Measurements from ENCODE around the gene CPO. TPM values are rescaled to one million over a fixed set of nuclear protein-coding genes. Genes with fewer than 3 reads are reported as not detected.

The CPO gene
- total RNA-seq, 1 experiment from 2014 or later = 0.32 TPM

DNA sequence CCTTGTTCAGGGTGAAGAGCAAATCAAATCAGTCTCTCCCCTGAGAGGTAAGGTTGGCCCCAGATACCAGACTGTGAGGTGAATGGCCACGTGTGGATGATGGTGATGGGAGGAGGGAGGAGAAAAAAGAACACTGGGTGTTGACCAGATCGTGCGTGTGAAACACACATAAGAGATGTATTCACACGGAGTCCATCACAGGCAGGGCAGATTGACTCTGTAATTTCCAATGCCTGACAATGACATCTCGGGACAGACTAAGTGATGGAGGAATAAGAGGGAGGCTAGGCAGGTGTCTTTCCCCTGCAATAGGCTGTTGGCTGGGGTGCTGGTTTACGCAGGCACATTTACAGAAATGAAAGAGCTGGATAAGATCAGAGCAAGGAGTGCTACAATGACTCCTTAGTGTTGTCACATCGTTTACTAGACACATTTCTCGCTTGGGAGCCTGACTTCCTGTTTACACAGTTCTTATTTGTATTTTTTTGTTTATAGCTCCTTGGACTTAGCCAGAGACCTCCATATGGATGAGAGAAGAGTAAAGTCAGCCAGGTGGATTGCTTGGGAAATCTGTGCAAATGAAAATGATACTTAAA, 43.1 kb downstream of the CPO start (continued):
- TF ChIP-seq, protein P1, sequence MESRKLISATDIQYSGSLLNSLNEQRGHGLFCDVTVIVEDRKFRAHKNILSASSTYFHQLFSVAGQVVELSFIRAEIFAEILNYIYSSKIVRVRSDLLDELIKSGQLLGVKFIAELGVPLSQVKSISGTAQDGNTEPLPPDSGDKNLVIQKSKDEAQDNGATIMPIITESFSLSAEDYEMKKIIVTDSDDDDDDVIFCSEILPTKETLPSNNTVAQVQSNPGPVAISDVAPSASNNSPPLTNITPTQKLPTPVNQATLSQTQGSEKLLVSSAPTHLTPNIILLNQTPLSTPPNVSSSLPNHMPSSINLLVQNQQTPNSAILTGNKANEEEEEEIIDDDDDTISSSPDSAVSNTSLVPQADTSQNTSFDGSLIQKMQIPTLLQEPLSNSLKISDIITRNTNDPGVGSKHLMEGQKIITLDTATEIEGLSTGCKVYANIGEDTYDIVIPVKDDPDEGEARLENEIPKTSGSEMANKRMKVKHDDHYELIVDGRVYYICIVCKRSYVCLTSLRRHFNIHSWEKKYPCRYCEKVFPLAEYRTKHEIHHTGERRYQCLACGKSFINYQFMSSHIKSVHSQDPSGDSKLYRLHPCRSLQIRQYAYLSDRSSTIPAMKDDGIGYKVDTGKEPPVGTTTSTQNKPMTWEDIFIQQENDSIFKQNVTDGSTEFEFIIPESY (IDR thresholded peaks at IDR 0.05; ENCODE audit: extremely low read depth, insufficient replicate concordance, low read length) = no peak
- TF ChIP-seq SIN3A (IDR thresholded peaks at IDR 0.05; ENCODE audit: low read depth) (no peak), EZH2phosphoT487 (IDR thresholded peaks at IDR 0.05; ENCODE audit: borderline replicate concordance) (no peak), JUND (IDR thresholded peaks at IDR 0.05) (no peak), SRF (IDR thresholded peaks at IDR 0.05; ENCODE audit: low read depth) (no peak), EZH2 (IDR thresholded peaks at IDR 0.05) (no peak)

DNA sequence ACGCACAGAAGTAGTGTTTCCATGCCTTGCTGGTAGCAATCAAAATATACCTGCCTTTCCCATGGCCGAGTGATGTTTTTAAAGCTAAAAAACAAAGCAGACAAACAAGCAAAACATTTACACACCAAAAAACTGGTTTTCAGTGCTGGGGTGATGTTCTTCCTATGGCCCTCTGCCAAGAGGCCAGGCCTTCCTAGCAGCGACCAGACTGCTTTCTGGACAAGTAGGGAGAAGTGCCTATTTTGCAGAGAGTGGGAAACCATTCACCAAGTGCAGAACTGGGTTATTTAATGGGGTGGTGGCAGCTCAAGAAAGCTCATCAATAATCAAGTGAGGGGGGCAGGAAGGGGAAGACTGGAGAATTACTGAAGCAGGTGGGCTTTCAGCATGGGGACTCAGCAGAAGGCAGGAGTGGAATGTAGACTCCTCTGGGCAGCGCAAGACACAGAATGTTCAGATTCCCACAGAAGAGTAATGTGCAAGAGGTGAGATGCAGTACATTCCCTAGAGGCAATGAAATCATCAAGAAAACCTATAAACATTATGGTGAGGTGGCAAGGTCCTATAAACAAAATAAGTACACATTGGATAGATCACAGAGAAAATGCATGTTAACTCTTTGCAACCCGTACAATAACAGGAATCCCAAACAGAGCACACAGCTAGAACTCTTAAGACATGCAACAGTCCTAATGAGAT, 44.0 kb downstream of the CPO start:
- DNase-seq (ENCODE audit: low read depth, low spot score) = no peak
- ChIA-PET CTCF (interaction anchor here (4.0 kb wide), 1 partner anchor 490 kb away, joined by 30 read pairs; no protein-coding TSS in a partner anchor), RAD21 (ENCODE audit: low non-redundant PET in 1 of 2, low total read pairs in 2 of 2, uncharacterized antibody in 2 of 2, unreplicated experiment in 2 of 2) (no interaction called here), POLR2A (no interaction called here)
- Histone ChIP-seq H3K4me2 (ENCODE audit: low read length) (no peak overlapping the region), H3K9me2 (ENCODE audit: insufficient read depth) (no peaks in the 10 kb centered on the region), H3K36me3 (ENCODE audit: control insufficient read depth in 1 of 2, insufficient read depth in 2 of 2, low read length in 2 of 2) (no peaks in the 10 kb centered on the region), H3K27me3 (ENCODE audit: insufficient read depth, low read length) (no peaks in the 10 kb centered on the region), H3K9me3 (ENCODE audit: control insufficient read depth in 1 of 2, insufficient read depth in 1 of 2, low read depth in 1 of 2, low read length in 2 of 2) (no peaks in the 10 kb centered on the region), H2AFZ (ENCODE audit: low read depth, low read length, poor library complexity, severe bottlenecking) (no peak overlapping the region), H3K4me3 (replicated peaks in 1 of 2; ENCODE audit: low read depth in 1 of 2, low read length in 2 of 2) (no peak overlapping the region), H3K4me1 (ENCODE audit: control insufficient read depth in 1 of 2, insufficient read depth in 2 of 2, low read length in 2 of 2) (no peaks in the 10 kb centered on the region), H3K9ac (ENCODE audit: low read length) (no peak overlapping the region), H3K27ac (ENCODE audit: low read depth, low read length) (no peak overlapping the region), H3K79me2 (ENCODE audit: insufficient read depth, low read length) (no peaks in the 10 kb centered on the region), H4K20me1 (ENCODE audit: insufficient read depth) (no peaks in the 10 kb centered on the region)
- intact Hi-C loops (cut with micrococcal nuclease) = loop anchor here (5.0 to 10.0 kb wide), 3 partner anchors 251 to 1061 kb away; no protein-coding TSS in a partner anchor
- no peak for ATAC-seq
- no TSS peak for BruUV-seq (replicated peaks)
- TF ChIP-seq POLR2AphosphoS5 (IDR thresholded peaks at IDR 0.05; ENCODE audit: low read depth, low read length) (no peak), ZNF274 (IDR thresholded peaks at IDR 0.05; ENCODE audit: low read depth, low read length) (no peak), ELF1 (IDR thresholded peaks at IDR 0.05; ENCODE audit: borderline replicate concordance, low read depth) (no peak), SRF (IDR thresholded peaks at IDR 0.05; ENCODE audit: low read depth) (no peak), EGR1 (IDR thresholded peaks at IDR 0.05; ENCODE audit: low read depth) (no peak), ZFX (IDR thresholded peaks at IDR 0.05) (no peak)
- TF ChIP-seq, protein P2, sequence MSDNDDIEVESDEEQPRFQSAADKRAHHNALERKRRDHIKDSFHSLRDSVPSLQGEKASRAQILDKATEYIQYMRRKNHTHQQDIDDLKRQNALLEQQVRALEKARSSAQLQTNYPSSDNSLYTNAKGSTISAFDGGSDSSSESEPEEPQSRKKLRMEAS (IDR thresholded peaks at IDR 0.05) = no peak

Data from HCT116 (cell line).